GM10847 (cell line): Measurements from ENCODE around the gene MRPL12.

Experiments used
- POLR2A ChIP-seq: IDR thresholded peaks from 2 replicates; pipeline ENCODE4 v1.6.1; 2011; ENCODE audit not compliant: insufficient read length; ENCODE audit errors: extremely low read depth

Gene MRPL12

GRCh38 chr17:81708739-81709185, 5.6 kb downstream of the MRPL12 start:
- TF ChIP-seq POLR2A, result no peak

- TF ChIP-seq POLR2A, result no peak
Measured at GRCh38 chr17:81710514-81711308, 7.5 kb downstream of the MRPL12 start.

- no peak for TF ChIP-seq POLR2A
Measured at GRCh38 chr17:81711814-81712467, 8.8 kb downstream of the MRPL12 start, which contains the start of gene SLC25A10. Gene SLC25A10 (plus strand): TSS chr17:81712284. CDS start chr17:81712427, 143 bp downstream.

- no peak for TF ChIP-seq POLR2A
Measured at GRCh38 chr17:81712468-81713003, 9.4 kb downstream of the MRPL12 start.

GRCh38 chr17:81713004-81713555, 9.9 kb downstream of the MRPL12 start:
- TF ChIP-seq POLR2A, result no peak

- TF ChIP-seq POLR2A, result no peak
Measured at GRCh38 chr17:81713556-81714411, 10.6 kb downstream of the MRPL12 start.

GRCh38 chr17:81714412-81715106, 11.4 kb downstream of the MRPL12 start:
- TF ChIP-seq POLR2A, result no peak

- no peak for TF ChIP-seq POLR2A
Measured at GRCh38 chr17:81715107-81715871, 12.1 kb downstream of the MRPL12 start.

- TF ChIP-seq POLR2A, result no peak
Measured at GRCh38 chr17:81715872-81716673, 12.9 kb downstream of the MRPL12 start.

- TF ChIP-seq POLR2A, result no peak
Measured at GRCh38 chr17:81716674-81716996, 13.5 kb downstream of the MRPL12 start.

GRCh38 chr17:81717049-81717765, 14.0 kb downstream of the MRPL12 start:
- TF ChIP-seq POLR2A, result no peak

GRCh38 chr17:81717766-81718089, 14.6 kb downstream of the MRPL12 start:
- TF ChIP-seq POLR2A, result no peak

GRCh38 chr17:81719410-81720266, 16.5 kb downstream of the MRPL12 start:
- no peak for TF ChIP-seq POLR2A
